ENCODE results near the gene PRSS33. TPM values are rescaled to one million over a fixed set of nuclear protein-coding genes. Genes with fewer than 3 reads are reported as not detected.

The PRSS33 gene
- total RNA-seq, 1 donor from 2014 or later = not detected

DNA sequence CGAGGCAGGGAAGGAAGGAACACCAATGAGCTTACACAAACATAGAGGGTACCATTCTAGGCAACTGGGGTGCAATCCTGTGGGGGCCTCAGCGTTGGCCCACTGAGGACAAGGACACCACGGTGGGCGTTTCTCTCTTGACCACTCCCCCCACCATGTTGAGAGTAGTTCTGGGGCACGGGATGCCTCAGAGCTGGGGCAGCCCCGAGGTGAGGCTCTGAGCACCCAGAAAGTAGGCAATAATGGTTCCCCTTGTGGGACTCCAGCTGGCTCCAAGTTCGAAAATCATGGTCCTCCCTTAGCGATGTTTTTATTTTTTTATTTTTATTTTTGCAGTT is 34.8 kb upstream of the PRSS33 start:
- ATAC-seq (no peak), DNase-seq (no peak)
- intact Hi-C loops (cut with micrococcal nuclease) = no loop called here

DNA sequence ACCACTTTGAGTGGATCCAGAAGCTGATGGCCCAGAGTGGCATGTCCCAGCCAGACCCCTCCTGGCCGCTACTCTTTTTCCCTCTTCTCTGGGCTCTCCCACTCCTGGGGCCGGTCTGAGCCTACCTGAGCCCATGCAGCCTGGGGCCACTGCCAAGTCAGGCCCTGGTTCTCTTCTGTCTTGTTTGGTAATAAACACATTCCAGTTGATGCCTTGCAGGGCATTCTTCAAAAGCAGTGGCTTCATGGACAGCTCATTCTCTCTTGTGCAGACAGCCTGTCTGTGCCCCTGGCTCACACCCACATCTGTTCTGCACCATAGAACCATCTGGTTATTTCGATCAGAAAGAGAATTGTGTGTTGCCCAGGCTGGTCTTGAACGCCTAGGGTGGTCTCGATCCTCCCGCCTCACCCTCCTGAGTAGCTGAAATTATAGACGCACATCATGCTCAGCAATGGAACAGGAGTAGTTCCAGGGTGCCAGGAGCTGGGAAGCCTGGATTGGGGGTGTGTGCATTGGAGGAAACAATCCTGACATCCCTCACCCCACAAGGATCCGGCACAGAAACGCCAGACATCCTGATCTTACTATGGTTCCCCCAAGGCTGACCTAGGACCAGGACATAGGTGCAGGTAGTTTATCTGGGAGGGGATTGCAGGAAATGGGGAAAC is 34.3 kb upstream of the PRSS33 start:
- ATAC-seq (no peak), DNase-seq (no peak)
- intact Hi-C loops (cut with micrococcal nuclease) = no loop called here

DNA sequence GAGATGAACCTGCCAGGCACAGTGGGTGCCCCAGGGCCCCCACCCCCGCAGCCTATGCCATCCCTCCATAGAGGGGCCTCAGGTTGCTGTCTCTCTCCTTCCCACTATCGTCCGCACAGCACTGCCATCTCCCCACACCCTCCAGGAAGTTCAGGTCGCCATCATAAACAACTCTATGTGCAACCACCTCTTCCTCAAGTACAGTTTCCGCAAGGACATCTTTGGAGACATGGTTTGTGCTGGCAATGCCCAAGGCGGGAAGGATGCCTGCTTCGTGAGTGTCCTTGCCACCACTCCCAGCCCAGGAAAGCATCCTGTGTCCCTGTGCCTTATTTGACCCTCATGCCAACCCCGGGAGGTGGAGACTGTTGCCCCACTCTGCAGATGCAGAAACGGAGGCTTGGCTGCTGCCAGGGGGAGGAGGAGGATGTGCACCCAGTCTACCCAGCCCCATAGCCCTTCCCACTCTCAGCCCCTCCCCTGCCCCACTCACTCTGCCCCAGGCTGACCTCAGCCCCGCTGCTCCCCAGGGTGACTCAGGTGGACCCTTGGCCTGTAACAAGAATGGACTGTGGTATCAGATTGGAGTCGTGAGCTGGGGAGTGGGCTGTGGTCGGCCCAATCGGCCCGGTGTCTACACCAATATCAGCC is 33.6 kb upstream of the PRSS33 start:
- DNase-seq = no peak
- intact Hi-C loops (cut with micrococcal nuclease) = no loop called here
- ATAC-seq = no peak

- DNase-seq (no peak), ATAC-seq (no peak)
- intact Hi-C loops (cut with micrococcal nuclease) = no loop called here
These were observed 32.8 kb upstream of the PRSS33 start for GRCh38 chr16:2819939-2820835.

DNA sequence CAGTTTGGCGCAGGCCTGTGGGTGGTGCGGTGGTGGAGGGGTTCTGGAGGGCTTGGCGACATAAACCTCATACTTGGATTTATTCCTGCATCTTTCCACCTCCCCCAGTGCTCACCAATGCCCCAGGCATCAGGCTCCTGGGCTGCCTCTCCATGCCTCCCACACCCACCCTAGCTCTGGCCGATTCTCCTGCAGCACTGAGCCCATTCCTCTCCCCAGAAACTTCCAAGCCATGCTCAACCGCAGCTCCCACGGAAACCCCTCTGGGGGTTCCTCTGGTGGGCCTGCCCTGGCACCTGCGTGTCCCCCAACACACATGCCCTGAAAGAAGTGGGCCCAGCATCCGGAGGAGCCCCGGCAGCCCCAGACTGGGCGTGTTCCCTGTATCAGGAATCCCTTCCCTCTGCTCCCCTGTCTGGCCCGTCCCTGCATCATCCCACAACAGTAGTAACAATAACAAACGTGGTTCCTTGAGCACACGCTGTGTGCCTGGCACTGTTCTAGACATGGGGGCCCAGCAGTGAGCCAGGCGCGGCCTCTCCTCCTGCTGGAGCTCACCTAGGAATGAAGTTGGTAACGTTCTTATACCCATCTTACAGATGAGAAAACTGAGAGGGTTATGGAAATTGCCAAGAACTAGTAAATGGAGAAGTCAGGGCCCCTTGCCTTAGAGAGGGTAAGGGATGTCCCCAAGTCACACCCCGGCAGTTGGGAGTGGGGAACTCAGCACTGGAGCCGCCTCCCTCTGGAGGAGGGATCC is 32.0 kb upstream of the PRSS33 start:
- no peak for DNase-seq
- no peak for ATAC-seq

DNA sequence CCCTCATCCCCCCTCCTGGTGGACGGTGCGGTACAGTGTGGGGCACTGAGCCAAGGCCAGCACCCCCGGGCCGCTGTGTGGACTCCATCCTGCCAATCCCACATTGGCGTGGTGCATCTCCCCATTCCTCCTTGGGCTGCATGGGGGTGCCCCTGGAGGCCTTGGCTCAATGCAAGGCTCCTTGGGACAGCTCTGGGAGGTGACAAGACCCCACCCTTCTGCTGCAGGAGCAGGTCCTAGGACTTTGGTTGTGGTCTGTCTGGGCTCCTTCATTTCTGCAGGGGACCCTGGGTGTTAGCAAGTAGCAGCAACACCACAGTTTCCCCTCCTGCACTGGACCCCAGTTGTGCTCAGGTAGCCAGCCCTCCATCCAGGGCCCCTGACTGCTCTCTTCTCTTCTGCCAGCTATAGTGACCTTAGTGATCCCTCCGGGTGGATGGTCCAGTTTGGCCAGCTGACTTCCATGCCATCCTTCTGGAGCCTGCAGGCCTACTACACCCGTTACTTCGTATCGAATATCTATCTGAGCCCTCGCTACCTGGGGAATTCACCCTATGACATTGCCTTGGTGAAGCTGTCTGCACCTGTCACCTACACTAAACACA is 31.0 kb upstream of the PRSS33 start:
- intact Hi-C loops (cut with micrococcal nuclease) = no loop called here
- no peak for DNase-seq
- no peak for ATAC-seq

More for the DNA sequence above, 32.0 kb upstream of the PRSS33 start:
- intact Hi-C loops (cut with micrococcal nuclease) = no loop called here

DNA sequence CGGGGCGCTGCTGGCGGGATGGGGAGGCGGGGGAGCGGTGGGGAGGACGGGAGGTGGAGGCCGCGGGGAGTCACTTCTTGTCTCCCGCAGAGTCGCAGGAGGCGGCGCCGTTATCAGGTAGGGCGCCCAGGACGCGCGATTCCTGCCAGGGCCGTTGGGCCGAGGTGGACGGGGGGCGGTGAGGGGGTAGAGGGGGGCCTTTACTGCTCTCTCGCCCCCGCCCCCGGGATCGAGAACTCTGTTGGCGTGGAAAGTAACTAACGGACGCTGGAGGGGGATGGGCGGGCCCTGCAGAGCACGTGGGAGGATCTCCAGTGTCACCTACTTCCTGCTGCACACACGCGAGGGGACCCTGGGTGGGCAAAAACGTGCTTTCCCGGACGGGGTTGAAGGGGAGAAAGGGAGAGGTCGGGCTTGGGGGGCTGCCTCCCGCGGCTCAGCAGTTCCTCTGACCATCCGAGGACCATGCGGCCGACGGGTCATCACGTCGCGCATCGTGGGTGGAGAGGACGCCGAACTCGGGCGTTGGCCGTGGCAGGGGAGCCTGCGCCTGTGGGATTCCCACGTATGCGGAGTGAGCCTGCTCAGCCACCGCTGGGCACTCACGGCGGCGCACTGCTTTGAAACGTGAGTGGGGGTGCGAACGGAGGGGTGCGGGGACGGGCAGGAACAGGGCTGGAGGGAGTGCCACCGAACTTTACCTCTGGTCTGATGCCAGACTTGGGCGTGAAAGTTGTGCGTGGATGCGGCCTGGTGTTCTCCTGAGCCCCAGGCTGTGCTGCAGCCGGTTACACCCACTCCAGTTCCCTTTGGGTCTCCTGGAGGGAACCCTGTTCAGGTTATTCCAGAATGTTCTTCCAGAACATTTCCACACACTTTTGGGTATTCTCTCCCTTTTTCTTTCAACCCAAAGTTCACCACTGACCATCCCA is 30.2 kb upstream of the PRSS33 start:
- ATAC-seq (no peak), DNase-seq (no peak)
- intact Hi-C loops (cut with micrococcal nuclease) = no loop called here

- intact Hi-C loops (cut with micrococcal nuclease) = no loop called here
- no peak for ATAC-seq
- DNase-seq = no peak
These were observed 29.5 kb upstream of the PRSS33 start, which contains the start of gene PRSS21 for GRCh38 chr16:2816751-2817339. PRSS21 (plus strand) TSS chr16:2817237; CDS start chr16:2817269, 32 bp downstream.

DNA sequence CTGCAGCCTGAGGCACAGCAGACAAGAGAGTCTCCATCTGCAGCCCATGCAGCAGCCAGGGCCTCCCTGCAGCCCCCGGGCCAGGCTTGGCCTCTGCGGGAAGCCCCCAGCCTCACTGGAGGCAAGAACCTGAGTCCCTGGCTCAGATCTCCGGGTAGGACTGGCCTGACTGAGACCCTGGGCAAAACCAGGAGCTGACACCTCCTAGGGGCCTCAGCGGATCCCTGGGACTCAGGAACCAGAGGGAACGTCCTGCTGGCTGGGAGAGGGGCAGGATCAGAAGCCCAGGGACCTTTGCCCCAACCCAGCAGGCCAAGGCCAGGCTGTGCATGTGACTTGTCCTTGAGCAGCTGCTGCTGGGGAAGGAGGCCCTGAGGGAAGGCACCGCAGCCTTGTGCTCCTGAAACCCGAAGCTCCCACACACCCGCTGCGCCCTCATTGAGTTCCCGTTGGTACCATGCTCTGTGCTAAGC is 28.0 kb upstream of the PRSS33 start:
- no peak for ATAC-seq
- intact Hi-C loops (cut with micrococcal nuclease) = no loop called here
- DNase-seq = no peak

DNA sequence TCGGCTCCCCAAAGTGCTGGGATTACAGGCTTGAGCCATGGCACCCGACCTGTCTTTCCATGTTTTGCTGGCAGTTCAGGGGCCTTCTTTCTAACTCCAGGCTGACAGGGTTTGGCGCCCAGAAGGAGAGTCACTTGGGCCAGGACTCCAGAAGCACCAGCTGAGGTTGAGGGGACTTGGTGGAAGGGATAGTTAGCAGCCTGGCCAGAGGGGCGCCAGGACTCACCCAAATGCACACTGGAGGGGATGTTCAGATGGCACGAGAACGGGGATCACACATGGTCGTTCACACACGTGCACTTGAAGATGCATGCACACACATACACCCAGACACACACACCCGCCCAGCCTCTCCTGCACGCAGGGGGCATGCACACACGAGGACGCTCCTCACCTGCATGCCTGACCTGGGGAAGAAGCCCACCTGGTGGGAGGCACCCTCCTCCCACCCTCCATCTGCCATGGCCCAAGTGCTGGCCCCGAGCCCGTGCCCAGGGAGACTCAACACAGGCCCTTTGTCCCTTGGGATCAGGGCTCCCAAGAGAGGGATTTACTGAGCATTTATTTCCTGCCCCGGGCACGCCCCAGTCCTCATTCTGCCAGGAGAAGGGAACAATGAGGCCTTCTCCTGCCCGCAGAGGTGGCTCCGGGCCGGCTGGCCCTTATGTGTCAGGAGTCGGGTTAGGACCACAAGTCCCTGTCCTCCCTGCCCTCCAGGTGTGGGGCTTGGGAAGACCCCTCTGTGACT is 27.4 kb upstream of the PRSS33 start:
- intact Hi-C loops (cut with micrococcal nuclease) = no loop called here
- DNase-seq (no peak), ATAC-seq (no peak)

GRCh38 chr16:2813771-2814221 is 26.4 kb upstream of the PRSS33 start:
- no peak for DNase-seq
- intact Hi-C loops (cut with micrococcal nuclease) = no loop called here

GRCh38 chr16:2811703-2812471 is 24.5 kb upstream of the PRSS33 start:
- ATAC-seq (no peak), DNase-seq (no peak)
- intact Hi-C loops (cut with micrococcal nuclease) = no loop called here

More at GRCh38 chr16:2813771-2814221, 26.4 kb upstream of the PRSS33 start:
- no peak for ATAC-seq

- DNase-seq (no peak), ATAC-seq (no peak)
- intact Hi-C loops (cut with micrococcal nuclease) = no loop called here
These were observed 23.3 kb upstream of the PRSS33 start for GRCh38 chr16:2810651-2811050.

GRCh38 chr16:2809149-2809760 is 21.9 kb upstream of the PRSS33 start:
- intact Hi-C loops (cut with micrococcal nuclease) = no loop called here
- no peak for ATAC-seq

DNA sequence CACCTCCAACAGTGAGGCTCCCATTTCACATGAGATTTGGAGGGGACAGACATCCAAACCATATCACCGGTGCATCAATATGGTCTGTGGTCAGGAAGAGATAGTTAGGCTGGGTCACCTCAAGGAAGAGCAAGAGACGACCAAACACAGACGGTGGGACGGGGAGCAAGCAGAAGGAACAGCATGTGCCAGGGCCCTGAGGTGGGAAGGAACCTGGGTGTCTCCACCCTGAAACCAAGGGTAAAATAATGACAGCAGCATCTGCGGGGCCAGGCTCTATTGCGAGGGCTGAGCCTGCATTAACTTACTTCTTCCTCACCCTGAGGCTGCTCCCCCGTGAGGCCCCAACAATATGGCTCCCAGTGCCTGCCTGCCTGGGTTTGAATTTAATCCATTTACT is 20.8 kb upstream of the PRSS33 start:
- ATAC-seq (no peak), DNase-seq (no peak)
- intact Hi-C loops (cut with micrococcal nuclease) = no loop called here

More at GRCh38 chr16:2809149-2809760, 21.9 kb upstream of the PRSS33 start:
- no peak for DNase-seq

DNA sequence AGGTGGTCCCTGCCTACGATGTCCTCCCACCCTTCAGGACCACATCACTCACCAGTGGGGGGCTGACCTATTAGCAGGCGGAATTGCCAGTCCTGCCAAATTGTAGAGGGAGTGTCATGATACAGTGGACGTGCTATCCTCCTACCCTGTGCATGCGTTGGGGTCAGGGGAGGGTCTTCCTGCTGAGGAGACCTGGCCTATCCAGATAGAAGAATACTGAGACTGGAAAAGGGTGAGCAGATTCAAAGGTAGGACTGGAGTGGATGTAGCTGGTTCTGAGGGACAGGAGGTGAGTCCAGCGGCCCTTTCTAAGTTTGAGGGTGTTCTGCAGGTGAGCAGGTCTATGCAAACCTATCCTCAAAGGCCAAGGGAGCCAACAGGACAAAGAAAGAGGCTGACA is 18.9 kb upstream of the PRSS33 start:
- ATAC-seq (no peak), DNase-seq (no peak)
- intact Hi-C loops (cut with micrococcal nuclease) = no loop called here
